ENCODE measurements around the gene GPR18.

- TF ChIP-seq CTCF (IDR thresholded peaks at IDR 0.05) = no peak
- TF ChIP-seq POLR2A (IDR thresholded peaks at IDR 0.05) = no peak
- no peak for TF ChIP-seq POLR2AphosphoS5 (IDR thresholded peaks at IDR 0.05)
Observed at GRCh38 chr13:99301056-99301838, 43.1 kb upstream of the GPR18 start.
